Measurements from ENCODE around the gene CCDC92B. TPM values are rescaled to one million over a fixed set of nuclear protein-coding genes. Genes with fewer than 3 reads are reported as not detected.

CCDC92B gene
- polyA plus RNA-seq, 3 donors, result 0.16 to 0.29 (median 0.16) TPM

GRCh38 chr17:2695243-2695960 is 54.0 kb downstream of the CCDC92B start:
- DNase-seq (ENCODE audit: extremely low read depth in 1 of 11, low read depth in 9 of 11, low spot score in 4 of 11), result no peak

GRCh38 chr17:2694381-2695242 is 54.8 kb downstream of the CCDC92B start:
- DNase-seq (ENCODE audit: extremely low read depth in 1 of 11, low read depth in 9 of 11, low spot score in 4 of 11), result no peak

GRCh38 chr17:2693561-2694380 is 55.7 kb downstream of the CCDC92B start:
- no peak for DNase-seq (ENCODE audit: extremely low read depth in 1 of 11, low read depth in 9 of 11, low spot score in 4 of 11)

GRCh38 chr17:2692781-2693135 is 56.7 kb downstream of the CCDC92B start:
- DNase-seq (ENCODE audit: extremely low read depth in 1 of 11, low read depth in 9 of 11, low spot score in 4 of 11), result no peak

- no peak for DNase-seq (ENCODE audit: extremely low read depth in 1 of 11, low read depth in 9 of 11, low spot score in 4 of 11)
Observed at GRCh38 chr17:2691965-2692780, 57.3 kb downstream of the CCDC92B start.

GRCh38 chr17:2691069-2691871 is 58.2 kb downstream of the CCDC92B start:
- no peak for DNase-seq (ENCODE audit: extremely low read depth in 1 of 11, low read depth in 9 of 11, low spot score in 4 of 11)

GRCh38 chr17:2690165-2691068 is 59.0 kb downstream of the CCDC92B start:
- DNase-seq (ENCODE audit: extremely low read depth in 1 of 11, low read depth in 9 of 11, low spot score in 4 of 11), result no peak

- no peak for DNase-seq (ENCODE audit: extremely low read depth in 1 of 11, low read depth in 9 of 11, low spot score in 4 of 11)
Observed at GRCh38 chr17:2689411-2690164, 59.9 kb downstream of the CCDC92B start.

- no peak for DNase-seq (ENCODE audit: extremely low read depth in 1 of 11, low read depth in 9 of 11, low spot score in 4 of 11)
Observed at GRCh38 chr17:2688351-2689342, 60.8 kb downstream of the CCDC92B start.

GRCh38 chr17:2687074-2687418 is 62.4 kb downstream of the CCDC92B start:
- no peak for DNase-seq (ENCODE audit: extremely low read depth in 1 of 11, low read depth in 9 of 11, low spot score in 4 of 11)

GRCh38 chr17:2685696-2686095 is 63.8 kb downstream of the CCDC92B start:
- DNase-seq (ENCODE audit: extremely low read depth in 1 of 11, low read depth in 9 of 11, low spot score in 4 of 11), result no peak

GRCh38 chr17:2684549-2684948 is 64.9 kb downstream of the CCDC92B start:
- no peak for DNase-seq (ENCODE audit: extremely low read depth in 1 of 11, low read depth in 9 of 11, low spot score in 4 of 11)

GRCh38 chr17:2683912-2684311 is 65.5 kb downstream of the CCDC92B start:
- no peak for DNase-seq (ENCODE audit: extremely low read depth in 1 of 11, low read depth in 9 of 11, low spot score in 4 of 11)

GRCh38 chr17:2682176-2682938 is 67.1 kb downstream of the CCDC92B start:
- no peak for DNase-seq (ENCODE audit: extremely low read depth in 1 of 11, low read depth in 9 of 11, low spot score in 4 of 11)

GRCh38 chr17:2681650-2682049 is 67.8 kb downstream of the CCDC92B start:
- no peak for DNase-seq (ENCODE audit: extremely low read depth in 1 of 11, low read depth in 9 of 11, low spot score in 4 of 11)
